Nephron progenitor cell (in vitro differentiated cells): ENCODE measurements around the gene MYH13.

Experiments
- DNase-seq: peaks from one replicate; pipeline ENCODE4 v3.0.0; 2021
- H3K27ac Mint-ChIP-seq: 2 replicates; pipeline ENCODE4 v1.8.0; 2021; ENCODE audit warnings: mild to moderate bottlenecking, moderate library complexity, mixed read lengths
- H3K27me3 Mint-ChIP-seq: 2 replicates; pipeline ENCODE4 v1.8.0; 2021; ENCODE audit warnings: mild to moderate bottlenecking, low read depth, mixed read lengths; ENCODE audit not compliant: poor library complexity
- H3K36me3 Mint-ChIP-seq: 2 replicates; pipeline ENCODE4 v1.8.0; 2021; ENCODE audit warnings: low read depth, mixed read lengths
- H3K4me1 Mint-ChIP-seq: 2 replicates; pipeline ENCODE4 v1.8.0; 2021; ENCODE audit warnings: mixed read lengths
- H3K4me3 Mint-ChIP-seq: 2 replicates; pipeline ENCODE4 v1.8.0; 2021; ENCODE audit warnings: mild to moderate bottlenecking, moderate library complexity, mixed read lengths
- H3K9me3 Mint-ChIP-seq: 2 replicates; pipeline ENCODE4 v1.8.0; 2021; ENCODE audit warnings: mild to moderate bottlenecking, moderate library complexity, mixed read lengths
- TF ChIP-seq, protein P1 (sequence below): fragments of 200-600 bp; sonication (generic); IDR thresholded peaks from 2 replicates; pipeline ENCODE4 v1.5.0; 2021; ENCODE audit warnings: antibody characterized with exemption

The MYH13 gene

GRCh38 chr17:10337976-10338375, 34.8 kb downstream of the MYH13 start:
- no peaks in the 10 kb centered on the region for H3K36me3 Mint-ChIP-seq
- TF ChIP-seq, protein P1, sequence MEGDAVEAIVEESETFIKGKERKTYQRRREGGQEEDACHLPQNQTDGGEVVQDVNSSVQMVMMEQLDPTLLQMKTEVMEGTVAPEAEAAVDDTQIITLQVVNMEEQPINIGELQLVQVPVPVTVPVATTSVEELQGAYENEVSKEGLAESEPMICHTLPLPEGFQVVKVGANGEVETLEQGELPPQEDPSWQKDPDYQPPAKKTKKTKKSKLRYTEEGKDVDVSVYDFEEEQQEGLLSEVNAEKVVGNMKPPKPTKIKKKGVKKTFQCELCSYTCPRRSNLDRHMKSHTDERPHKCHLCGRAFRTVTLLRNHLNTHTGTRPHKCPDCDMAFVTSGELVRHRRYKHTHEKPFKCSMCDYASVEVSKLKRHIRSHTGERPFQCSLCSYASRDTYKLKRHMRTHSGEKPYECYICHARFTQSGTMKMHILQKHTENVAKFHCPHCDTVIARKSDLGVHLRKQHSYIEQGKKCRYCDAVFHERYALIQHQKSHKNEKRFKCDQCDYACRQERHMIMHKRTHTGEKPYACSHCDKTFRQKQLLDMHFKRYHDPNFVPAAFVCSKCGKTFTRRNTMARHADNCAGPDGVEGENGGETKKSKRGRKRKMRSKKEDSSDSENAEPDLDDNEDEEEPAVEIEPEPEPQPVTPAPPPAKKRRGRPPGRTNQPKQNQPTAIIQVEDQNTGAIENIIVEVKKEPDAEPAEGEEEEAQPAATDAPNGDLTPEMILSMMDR, result no peak
- no peak overlapping the region for H3K27ac Mint-ChIP-seq
- H3K4me3 Mint-ChIP-seq, result no peak overlapping the region
- no peaks in the 10 kb centered on the region for H3K4me1 Mint-ChIP-seq
- DNase-seq, result no peak
- H3K9me3 Mint-ChIP-seq, result no peaks in the 10 kb centered on the region
- peaks cover 15% of the 10 kb centered on the region for H3K27me3 Mint-ChIP-seq

GRCh38 chr17:10337136-10337535, 35.7 kb downstream of the MYH13 start:
- no peak overlapping the region for H3K27ac Mint-ChIP-seq
- no peaks in the 10 kb centered on the region for H3K9me3 Mint-ChIP-seq
- no peaks in the 10 kb centered on the region for H3K36me3 Mint-ChIP-seq
- no peak for DNase-seq
- H3K27me3 Mint-ChIP-seq, result peaks cover 15% of the 10 kb centered on the region
- TF ChIP-seq, protein P1, result no peak
- H3K4me3 Mint-ChIP-seq, result no peak overlapping the region
- no peaks in the 10 kb centered on the region for H3K4me1 Mint-ChIP-seq

- Mint-ChIP-seq H3K4me1 (no peaks in the 10 kb centered on the region), H3K27ac (no peak overlapping the region), H3K27me3 (peaks cover 15% of the 10 kb centered on the region), H3K4me3 (no peak overlapping the region), H3K9me3 (no peaks in the 10 kb centered on the region), H3K36me3 (no peaks in the 10 kb centered on the region)
- no peak for DNase-seq
- TF ChIP-seq, protein P1, result no peak
These were observed 36.4 kb downstream of the MYH13 start for GRCh38 chr17:10336393-10336792.

DNA sequence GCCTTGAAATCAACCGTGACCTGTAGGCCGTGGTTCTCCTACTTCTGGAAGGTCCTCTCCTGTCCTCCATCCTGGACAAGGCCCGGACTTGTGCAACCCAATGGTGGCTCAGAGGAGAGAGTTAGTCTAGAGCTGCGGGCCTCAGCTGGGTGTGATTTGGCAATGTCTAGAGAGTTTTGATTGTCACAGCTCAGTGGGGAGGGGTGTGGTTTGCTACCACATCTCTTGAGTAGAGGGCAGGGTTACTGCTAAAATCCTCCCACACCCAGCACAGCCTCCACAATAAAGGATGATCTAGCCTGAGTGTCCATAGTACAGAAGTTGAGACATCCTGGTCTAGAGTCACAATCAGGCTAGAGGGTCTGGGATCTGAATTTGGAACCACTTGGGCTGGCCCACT, 40.3 kb downstream of the MYH13 start:
- TF ChIP-seq, protein P1, result no peak
- no peaks in the 10 kb centered on the region for H3K36me3 Mint-ChIP-seq
- no peak overlapping the region for H3K4me3 Mint-ChIP-seq
- DNase-seq, result no peak
- H3K9me3 Mint-ChIP-seq, result no peaks in the 10 kb centered on the region
- H3K27me3 Mint-ChIP-seq, result peaks cover 17% of the 10 kb centered on the region
- no peak overlapping the region for H3K27ac Mint-ChIP-seq
- no peaks in the 10 kb centered on the region for H3K4me1 Mint-ChIP-seq

DNA sequence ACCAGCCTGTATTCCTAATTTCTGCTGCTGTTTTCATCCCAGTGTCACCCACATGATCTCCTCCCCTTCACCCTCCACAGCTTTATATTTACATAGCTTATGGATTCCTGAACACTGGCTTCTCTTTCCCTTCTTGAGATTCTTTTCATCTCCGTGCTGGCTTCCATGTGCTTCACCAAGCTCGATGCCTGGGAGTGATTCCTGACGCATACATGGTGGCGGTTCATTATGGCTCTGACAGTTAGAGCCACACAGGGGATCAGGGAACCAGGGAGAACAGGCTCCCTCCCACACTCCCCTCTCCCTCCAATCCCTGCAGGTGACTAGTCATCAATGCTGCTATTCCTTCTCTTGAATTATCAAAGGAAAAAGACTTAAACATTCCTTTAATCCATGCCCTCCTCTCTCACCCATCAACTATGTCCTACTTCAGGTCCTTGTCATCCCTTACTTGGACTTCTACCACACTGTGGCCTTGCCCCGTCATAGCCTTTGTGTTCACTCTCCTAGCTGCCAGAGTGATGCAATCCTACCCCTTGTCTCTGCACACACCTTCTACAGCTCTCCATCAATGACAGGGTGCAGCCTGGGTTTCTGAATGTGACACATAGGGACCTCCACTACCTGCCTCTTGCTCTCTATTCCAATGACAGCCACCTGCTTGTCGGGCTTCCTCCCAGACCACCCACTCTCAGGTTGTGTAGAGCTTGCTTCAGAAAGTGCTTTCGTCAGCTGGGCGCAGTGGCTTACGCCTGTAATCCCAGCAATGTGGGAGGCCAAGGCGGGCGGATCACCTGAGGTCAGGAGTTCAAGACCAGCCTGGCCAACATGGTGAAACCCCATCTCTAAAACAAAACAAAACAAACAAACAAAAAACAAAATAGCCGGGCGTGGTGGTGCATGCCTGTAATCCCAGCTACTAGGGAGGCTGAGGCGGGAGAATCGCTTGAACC, 43.6 kb downstream of the MYH13 start:
- Mint-ChIP-seq H3K36me3 (no peaks in the 10 kb centered on the region), H3K27me3 (peaks cover 17% of the 10 kb centered on the region), H3K27ac (no peak overlapping the region), H3K4me3 (no peak overlapping the region), H3K4me1 (no peaks in the 10 kb centered on the region), H3K9me3 (no peaks in the 10 kb centered on the region)
- no peak for DNase-seq
- TF ChIP-seq, protein P1, result no peak

GRCh38 chr17:10328206-10328605, 44.6 kb downstream of the MYH13 start:
- Mint-ChIP-seq H3K9me3 (no peaks in the 10 kb centered on the region), H3K4me3 (no peak overlapping the region), H3K4me1 (no peaks in the 10 kb centered on the region), H3K27ac (no peak overlapping the region), H3K27me3 (peaks cover 24% of the 10 kb centered on the region), H3K36me3 (no peaks in the 10 kb centered on the region)
- DNase-seq, result no peak
- TF ChIP-seq, protein P1, result no peak
